Activated CD4-positive, alpha-beta T cell treated with anti-CD3 and anti-CD28 coated beads for 24 hours (primary cell): ENCODE data around the gene MITF.

Source experiments
- DNase-seq, 2 donors: peaks; one replicate each; pipeline ENCODE4 v3.0.0-alpha.2; 2020; ENCODE audit warnings: low read depth in 2 of 2

MITF gene

DNA sequence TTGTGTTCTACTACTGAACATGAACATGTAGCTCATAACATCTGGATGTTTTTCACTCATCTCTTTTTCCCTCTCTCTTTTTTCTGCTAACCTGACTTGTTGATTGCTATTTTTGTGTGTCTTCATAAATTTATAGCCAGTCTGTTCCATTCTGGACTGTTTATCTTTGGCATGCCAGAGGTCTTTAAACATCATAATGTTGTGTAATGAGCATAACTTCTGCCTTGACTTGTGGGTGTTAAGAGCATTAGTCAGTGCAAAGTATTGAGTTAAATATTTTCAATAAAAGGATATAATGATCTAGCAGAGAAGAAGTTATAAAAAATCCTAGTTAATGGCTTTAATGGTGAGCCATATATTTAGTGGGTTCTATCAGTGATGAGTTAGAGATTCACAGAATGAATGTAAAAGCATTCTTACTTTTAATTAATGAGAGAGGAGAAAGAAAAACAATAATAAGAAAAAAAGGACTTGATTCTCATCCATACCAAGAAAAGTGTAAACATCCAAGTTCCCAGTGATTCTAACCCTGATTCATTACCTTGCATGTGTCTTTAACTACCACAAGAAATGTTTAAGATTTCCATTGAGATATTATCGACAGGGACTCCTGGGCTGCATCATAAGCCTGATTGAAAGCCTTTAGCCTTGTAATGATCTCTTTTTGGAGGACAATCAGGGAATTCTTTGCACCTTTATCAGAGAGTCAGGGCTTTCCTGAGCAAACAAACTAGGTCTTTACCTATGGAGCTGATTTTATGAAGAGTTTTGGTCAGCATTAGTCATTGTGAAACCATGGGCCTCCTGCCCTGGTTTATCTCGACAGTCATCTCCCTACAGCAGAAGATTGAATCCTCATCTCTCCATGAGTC is 22.9 kb downstream of the MITF start:
- DNase-seq, result no peak

DNA sequence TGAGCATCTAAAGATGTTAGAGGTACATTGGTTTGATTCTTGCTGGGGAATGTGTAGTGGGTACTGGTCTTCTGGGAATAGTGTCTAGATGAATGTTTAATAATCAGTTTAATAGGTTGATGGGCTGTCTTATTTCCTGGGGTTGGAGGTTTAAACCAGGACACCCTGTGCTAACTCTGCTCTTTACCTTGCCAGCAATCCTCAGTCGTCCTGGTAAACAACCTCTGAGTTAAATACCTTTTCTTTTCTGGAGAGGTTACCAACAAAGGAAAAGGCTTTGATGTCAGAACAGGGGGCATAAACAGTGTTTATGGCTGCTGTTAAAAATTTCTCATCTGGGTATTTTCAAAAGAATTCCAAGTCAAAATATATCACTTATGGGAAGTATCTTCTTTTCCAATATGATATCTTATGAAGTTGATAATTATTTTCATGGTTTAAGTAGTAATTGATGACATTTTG is 23.5 kb downstream of the MITF start:
- no peak for DNase-seq

- DNase-seq, result no peak
These were observed 24.2 kb downstream of the MITF start for GRCh38 chr3:69763458-69763857.

DNA sequence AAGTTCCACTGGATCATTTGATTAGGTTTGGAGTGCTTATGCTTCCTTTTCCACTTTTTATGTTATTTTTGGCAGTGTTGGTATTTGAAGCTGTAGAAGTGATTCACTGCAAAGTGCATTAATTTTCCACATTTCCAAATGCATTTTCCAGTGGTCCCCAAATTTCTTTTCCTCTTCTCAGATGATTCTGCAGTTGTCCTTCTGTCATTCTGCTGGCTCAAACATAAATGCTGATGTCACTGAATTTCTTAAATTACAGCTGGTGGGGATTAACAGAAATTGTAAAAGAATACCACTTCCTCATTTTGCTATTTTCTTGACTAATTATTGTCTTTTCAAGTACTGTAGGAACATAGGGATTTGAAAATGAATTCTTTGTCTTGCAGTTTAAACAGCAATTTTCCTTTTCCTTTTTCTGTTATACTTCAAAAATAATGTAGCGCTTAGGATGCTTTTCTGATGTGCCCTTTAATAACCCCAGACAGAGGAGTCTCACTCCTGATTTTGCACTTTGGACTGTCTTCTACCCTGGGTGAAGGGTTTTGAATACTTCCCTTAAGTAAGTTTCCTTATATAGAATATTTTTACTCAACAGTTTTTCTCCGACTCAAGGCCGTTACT is 25.0 kb downstream of the MITF start:
- DNase-seq, result no peak

GRCh38 chr3:69764861-69765260 is 25.6 kb downstream of the MITF start:
- DNase-seq, result no peak

GRCh38 chr3:69766638-69767037 is 27.4 kb downstream of the MITF start:
- DNase-seq, result no peak

DNA sequence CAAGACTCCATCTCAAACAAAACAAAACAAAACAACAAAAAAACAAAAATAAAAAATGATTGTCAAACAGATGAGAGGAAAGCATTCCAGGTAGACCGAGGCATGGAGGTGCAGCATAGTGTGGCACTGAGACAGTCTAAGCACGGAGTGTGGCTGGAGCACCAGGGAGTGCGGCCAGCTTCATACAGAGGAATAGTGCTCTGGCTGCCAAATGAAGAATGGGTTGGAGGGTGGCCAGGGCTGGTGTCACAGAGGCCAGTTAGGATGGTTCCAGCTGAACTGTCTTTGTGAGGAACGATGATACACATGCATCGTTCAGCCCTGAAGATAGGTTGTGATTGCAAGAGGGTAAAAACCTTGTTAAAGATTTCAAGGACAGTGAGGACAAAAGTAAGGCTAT is 28.3 kb downstream of the MITF start:
- no peak for DNase-seq

GRCh38 chr3:69768438-69768837 is 29.2 kb downstream of the MITF start:
- DNase-seq, result no peak

DNA sequence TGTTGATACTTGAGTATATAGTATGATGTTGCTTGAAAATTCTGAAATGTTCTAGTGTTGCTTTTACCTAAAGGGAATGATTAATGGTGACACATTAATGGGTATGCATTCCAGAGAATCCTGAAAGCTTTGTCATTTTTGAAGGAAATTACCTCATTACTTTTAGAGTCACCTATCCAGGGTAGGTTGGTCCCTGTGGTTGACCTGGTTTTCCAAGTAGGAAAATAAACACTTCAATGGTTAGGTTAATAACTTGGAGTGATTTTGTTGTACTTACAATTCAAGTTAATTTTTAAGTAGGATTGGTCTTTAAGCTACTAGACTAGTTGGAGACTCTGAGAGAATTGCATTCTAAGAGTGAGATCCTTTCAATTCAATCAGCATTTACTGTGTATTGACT is 31.0 kb downstream of the MITF start:
- DNase-seq, result no peak

DNA sequence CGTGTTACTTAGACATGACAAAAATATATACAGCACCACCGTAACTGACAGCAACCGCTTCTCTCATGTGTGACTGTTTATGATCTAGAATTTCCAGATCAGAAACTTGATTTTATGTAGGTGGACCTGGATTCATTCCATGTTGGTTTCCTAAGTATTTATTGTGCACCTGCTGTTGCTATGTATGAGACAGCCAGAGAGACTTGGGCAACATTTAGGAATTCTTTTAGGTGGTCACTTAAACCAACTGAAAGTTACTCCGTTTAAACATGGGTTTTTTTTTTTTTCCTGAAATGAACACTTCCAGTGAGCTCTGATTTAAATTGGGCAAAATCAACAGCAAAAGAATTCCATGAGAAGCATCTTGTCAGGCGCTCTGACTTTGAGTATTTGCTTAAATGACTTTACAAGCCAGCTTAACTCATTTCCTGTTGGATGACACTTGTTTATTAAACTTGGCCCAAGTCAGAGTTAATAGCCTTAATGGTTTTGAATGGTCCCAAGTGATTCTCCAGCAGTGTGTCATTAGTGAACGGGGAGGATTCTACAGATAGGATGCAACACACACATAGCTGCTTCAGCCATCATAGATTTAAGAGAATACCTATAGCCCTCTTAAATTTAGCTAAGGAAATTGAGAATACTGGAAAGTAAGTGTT is 31.8 kb downstream of the MITF start:
- no peak for DNase-seq

DNA sequence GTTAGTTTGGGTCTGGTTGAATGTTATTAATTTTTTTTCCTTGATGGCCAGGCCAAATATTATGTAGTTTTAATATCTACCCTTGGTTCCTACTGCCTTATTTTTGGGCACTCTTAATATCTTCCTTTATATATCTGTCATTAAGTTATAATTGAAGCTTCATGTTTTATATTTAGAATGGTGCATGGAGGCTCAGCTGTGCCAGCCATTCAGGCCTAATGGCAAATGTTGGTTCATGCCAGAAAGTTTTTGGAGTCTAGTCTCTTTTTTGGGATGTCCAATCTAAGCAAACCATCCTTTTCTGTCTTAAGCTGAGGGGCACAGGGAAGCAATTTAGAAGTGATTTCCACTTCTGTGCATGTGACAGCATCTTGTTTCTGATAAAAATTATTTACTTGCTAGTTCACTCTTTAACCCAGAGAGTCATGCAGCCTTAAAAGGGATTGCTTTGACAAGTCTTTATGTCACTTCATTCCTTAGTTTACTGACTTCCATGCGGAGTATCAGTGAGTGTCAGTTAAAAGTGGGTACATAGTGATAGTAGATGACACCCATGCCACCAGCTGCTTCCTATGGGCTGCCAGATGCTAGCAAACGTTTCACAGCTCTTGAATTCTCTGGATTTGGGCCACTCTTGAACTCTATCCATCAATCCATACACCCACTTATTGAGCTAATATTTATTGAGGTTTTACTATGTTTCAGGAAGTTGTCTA is 33.0 kb downstream of the MITF start:
- DNase-seq, result no peak

- DNase-seq, result no peak
These were observed 34.8 kb downstream of the MITF start for GRCh38 chr3:69774029-69774428.

DNA sequence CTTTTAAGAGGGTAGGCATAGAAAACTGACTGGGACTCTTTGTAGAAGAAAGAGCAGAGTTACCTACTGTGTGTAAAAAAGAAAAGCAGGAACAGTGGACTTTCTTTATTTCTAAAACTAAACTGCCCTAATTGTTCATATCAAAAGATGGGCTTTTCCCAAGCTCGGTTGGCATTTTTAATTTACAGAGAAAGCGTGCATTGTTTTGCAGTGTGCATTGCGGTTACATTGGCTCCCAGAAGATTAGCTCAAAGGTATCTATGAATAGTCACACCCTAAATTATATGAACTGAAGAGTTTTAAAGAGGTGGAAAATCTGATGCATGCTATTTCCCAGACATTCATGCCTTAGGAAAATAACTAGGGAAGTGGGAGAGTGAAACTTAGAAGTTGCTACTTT is 36.5 kb downstream of the MITF start:
- DNase-seq, result no peak

DNA sequence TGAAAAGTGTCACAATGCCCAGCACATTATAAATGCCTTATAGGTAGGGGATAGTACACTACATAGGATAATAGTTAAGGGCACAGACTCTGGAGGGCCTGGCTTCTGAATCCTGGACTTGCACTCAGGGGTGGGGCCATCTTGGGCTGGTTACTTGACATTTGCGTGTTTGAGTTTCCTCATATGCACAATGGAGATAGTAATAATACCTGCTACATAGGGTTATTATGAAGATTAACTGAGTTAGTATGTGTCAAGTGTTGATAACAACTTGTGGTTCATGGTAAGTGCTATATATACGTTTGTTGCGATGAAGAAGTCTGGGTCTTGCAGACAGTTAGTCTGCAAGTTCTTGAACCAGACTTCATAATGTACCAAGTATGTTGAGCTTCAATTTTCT is 37.0 kb downstream of the MITF start:
- no peak for DNase-seq

DNA sequence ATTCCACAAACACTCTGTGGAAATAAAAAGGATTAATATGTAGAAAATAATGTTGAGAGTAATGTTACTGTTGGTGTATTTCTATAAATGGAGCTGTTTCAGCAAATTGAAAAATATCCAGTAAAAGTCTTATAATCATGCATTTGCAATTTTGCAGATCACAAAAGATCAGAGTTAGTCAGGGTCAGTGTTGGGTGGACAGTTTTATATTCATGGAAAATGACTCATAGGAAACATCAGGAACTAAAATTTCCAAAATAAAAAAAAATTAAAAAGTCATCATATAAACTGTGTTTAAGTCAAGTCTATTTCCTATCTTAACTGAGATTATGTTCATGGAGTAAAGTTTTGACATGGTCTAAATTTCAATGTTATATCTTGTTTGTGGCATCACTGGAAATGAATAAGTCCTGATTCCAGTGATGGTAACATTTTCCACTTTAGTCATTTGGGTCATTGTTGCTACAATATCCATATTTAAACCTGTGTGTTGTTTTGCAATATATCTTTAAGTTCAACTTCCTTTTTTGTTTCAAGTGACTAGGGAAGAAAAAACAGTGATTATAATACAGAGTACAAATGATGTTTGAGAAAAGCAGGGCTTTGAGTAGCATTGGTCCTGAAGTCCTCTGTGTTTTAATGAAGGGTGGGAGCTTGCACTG is 37.8 kb downstream of the MITF start:
- no peak for DNase-seq

DNA sequence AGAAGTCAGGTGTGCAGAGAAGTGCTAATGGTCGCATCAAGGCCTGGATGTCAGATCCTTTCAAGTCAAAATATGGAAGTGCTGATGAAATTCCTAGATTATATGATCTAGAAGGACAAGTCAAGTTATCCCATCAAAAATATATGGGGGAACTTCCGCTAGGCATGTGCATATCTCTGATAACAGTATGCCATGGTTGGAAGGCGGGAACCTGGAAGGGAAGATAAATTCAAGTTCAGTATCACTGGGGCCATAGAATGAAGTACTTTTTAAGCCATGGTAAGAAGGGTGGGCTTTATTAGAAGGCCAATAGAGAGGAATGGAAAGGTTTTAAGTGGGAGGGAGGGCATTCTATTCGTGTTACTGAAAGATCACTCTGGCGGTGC is 38.3 kb downstream of the MITF start:
- no peak for DNase-seq

DNA sequence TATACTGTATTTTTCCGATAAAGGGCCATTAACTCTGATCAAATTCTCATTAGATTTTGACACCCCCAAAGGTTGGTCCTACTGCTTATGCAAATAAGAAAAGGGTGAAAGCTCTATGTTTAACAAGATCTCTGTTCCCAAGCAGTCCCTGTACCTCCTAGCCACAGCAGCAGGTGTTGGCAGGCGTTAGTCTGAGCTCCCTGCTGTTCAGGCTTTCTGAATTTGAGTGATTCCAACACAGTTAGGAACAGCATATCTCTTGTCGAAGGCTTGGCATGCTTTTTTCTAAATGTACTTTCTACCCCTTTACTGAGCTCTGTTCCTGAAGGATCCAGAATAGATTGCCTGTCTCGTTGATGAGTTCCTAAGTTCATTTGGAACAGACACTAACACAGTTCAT is 42.3 kb downstream of the MITF start:
- no peak for DNase-seq

GRCh38 chr3:69784954-69785514 is 45.8 kb downstream of the MITF start:
- no peak for DNase-seq

- DNase-seq, result no peak
These were observed 46.6 kb downstream of the MITF start for GRCh38 chr3:69785769-69786320.

DNA sequence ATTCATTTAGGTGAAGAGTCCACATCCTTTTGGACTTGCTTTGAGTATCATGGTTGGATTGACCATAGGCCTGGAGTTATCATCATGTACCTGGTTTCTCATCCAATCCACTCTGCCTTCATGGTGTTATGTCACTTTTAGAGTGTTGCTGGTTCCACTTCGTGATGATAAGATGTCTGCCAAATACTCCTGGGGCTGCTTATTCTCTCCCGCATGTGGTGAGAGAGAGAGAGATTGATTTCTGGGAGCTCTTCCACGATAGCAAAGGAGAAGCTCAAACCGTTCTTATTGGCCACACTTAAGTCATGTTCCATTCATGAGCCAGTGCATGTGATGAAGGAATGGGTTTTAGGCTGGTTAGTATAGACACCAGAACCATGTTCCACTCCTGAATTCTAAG is 47.6 kb downstream of the MITF start:
- DNase-seq, result no peak
